PC-3 (cell line): ENCODE data around the gene TREML1. TPM values are rescaled to one million over a fixed set of nuclear protein-coding genes. Genes with fewer than 3 reads are reported as not detected.

ENCODE experiments used
- ATAC-seq: fragments of 200-7000 bp; cut with Tn5 transposase; 2 replicates; pipeline ENCODE4 v1.9.1; 2020; ENCODE audit warnings: mild to moderate bottlenecking, moderate library complexity
- BruUV-seq: library from RNA; stranded (reverse); fragments of 400-500 nt; replicated peaks from 2 replicates; lab custom pipeline; 2021; lab: Mats Ljungman, UMichigan
- CTCF ChIA-PET: fragments of 300-600 bp; sonication (Branson Sonifier 250); formaldehyde crosslinking; loops from one replicate; lab custom pipeline; 2022; ENCODE audit warnings: antibody characterized with exemption; lab: Charles Lee
- POLR2A ChIA-PET: fragments of 300-600 bp; sonication (Branson Sonifier 250); formaldehyde crosslinking; loops from one replicate; lab custom pipeline; 2022; ENCODE audit warnings: antibody characterized with exemption; ENCODE audit not compliant: unreplicated experiment; lab: Charles Lee
- DNase-seq: peaks from one replicate; pipeline ENCODE4 v3.0.0-alpha.2; 2015
- H2AFZ ChIP-seq: fragments of 300-600 bp; sonication (generic); 2 replicates; pipeline ENCODE4 v1.6.0; 2016; ENCODE audit warnings: antibody characterized with exemption, low read length
- H3F3A ChIP-seq: fragments of 300-600 bp; sonication (generic); one replicate; pipeline ENCODE4 v1.6.0; 2017; ENCODE audit warnings: antibody characterized with exemption, low read length, control low read depth, mild to moderate bottlenecking; ENCODE audit not compliant: unreplicated experiment
- H3K27ac ChIP-seq: fragments of 300-600 bp; sonication (generic); 2 replicates; pipeline ENCODE4 v1.5.1; 2016; ENCODE audit warnings: mild to moderate bottlenecking, low read length
- H3K27me3 ChIP-seq: fragments of 300-600 bp; sonication (generic); 2 replicates; pipeline ENCODE4 v1.6.1; 2016; ENCODE audit warnings: low read length, mixed read lengths
- H3K36me3 ChIP-seq: fragments of 300-600 bp; sonication (generic); 2 replicates; pipeline ENCODE4 v1.6.1; 2016; ENCODE audit warnings: low read depth, mixed run types, low read length, mixed read lengths
- H3K4me1 ChIP-seq: fragments of 300-600 bp; sonication (generic); 2 replicates; pipeline ENCODE4 v1.5.1; 2016; ENCODE audit warnings: low read length; ENCODE audit not compliant: insufficient read depth
- H3K4me2 ChIP-seq: fragments of 300-600 bp; sonication (generic); 2 replicates; pipeline ENCODE4 v1.6.0; 2016; ENCODE audit warnings: low read length
- H3K4me3 ChIP-seq: fragments of 300-600 bp; sonication (generic); 2 replicates; pipeline ENCODE4 v1.5.1; 2016; ENCODE audit warnings: mild to moderate bottlenecking, low read length, mixed read lengths
- H3K79me2 ChIP-seq: fragments of 300-600 bp; sonication (generic); 2 replicates; pipeline ENCODE4 v1.6.1; 2017; ENCODE audit warnings: low read length, mixed read lengths
- H3K9ac ChIP-seq: fragments of 300-600 bp; sonication (generic); 2 replicates; pipeline ENCODE4 v1.6.0; 2016; ENCODE audit warnings: mild to moderate bottlenecking, low read length
- H3K9me2 ChIP-seq: fragments of 300-600 bp; sonication (generic); replicated peaks from 2 replicates; pipeline ENCODE4 v1.6.1; 2016; ENCODE audit warnings: mixed run types, low read length, mixed read lengths
- H3K9me3 ChIP-seq: fragments of 300-600 bp; sonication (generic); 2 replicates; pipeline ENCODE4 v1.6.1; 2016; ENCODE audit warnings: low read length, mixed read lengths
- H4K20me1 ChIP-seq: fragments of 300-600 bp; sonication (generic); 2 replicates; pipeline ENCODE4 v1.6.1; 2016; ENCODE audit warnings: low read length, mixed read lengths
- CTCF ChIP-seq: fragments of 300-600 bp; sonication (generic); conservative IDR thresholded peaks from 2 replicates; pipeline ENCODE4 v1.5.1; 2017; ENCODE audit warnings: antibody characterized with exemption, low read depth, mild to moderate bottlenecking, low read length
- EZH2 ChIP-seq: fragments of 300-600 bp; sonication (generic); IDR thresholded peaks from one replicate; pipeline ENCODE4 v1.6.1; 2017; ENCODE audit warnings: antibody characterized with exemption, mild to moderate bottlenecking, low read length; ENCODE audit not compliant: unreplicated experiment
- EZH2phosphoT487 ChIP-seq: fragments of 300-600 bp; sonication (generic); IDR thresholded peaks from 2 replicates; pipeline ENCODE4 v1.6.1; 2018; ENCODE audit warnings: mild to moderate bottlenecking, antibody characterized with exemption, low read length, borderline replicate concordance
- intact Hi-C: fragments of 100-400 bp; cut with micrococcal nuclease; formaldehyde crosslinking; loops from 2 replicates; pipeline ENCODE4 v1.9.0; 2023
- total RNA-seq: library from RNA; depleted of rRNA; stranded (reverse); fragments of >200 nt; gene quantifications from 2 replicates; pipeline ENCODE4 v1.2.3, GENCODE V29; 2014

The TREML1 gene
- total RNA-seq, 1 experiment from 2014 or later: not detected

- ChIA-PET POLR2A (no interaction called here), CTCF (no interaction called here)
- Histone ChIP-seq H3K4me2 (no peak overlapping the region), H4K20me1 (no peaks in the 10 kb centered on the region), H3K79me2 (no peaks in the 10 kb centered on the region), H3K4me1 (no peaks in the 10 kb centered on the region), H3K27ac (no peak overlapping the region), H3K9me2 (no peaks in the 10 kb centered on the region), H3K9ac (no peak overlapping the region), H3K36me3 (no peaks in the 10 kb centered on the region), H3K9me3 (no peaks in the 10 kb centered on the region), H2AFZ (no peak overlapping the region), H3F3A (no peaks in the 10 kb centered on the region), H3K27me3 (peaks cover 65% of the 10 kb centered on the region), H3K4me3 (no peak overlapping the region)
- DNase-seq (no peak), ATAC-seq (no peak)
- no TSS peak for BruUV-seq
- intact Hi-C loops: no loop called here
- TF ChIP-seq EZH2phosphoT487 (no peak), CTCF (no peak), EZH2 (no peak)
These were observed 45.6 kb upstream of the TREML1 start for GRCh38 chr6:41199552-41200246.

GRCh38 chr6:41197234-41197633, 43.1 kb upstream of the TREML1 start:
- intact Hi-C loops: no loop called here
- no TSS peak for BruUV-seq
- H4K20me1 ChIP-seq: no peaks in the 10 kb centered on the region
- no peaks in the 10 kb centered on the region for H3K36me3 ChIP-seq
- no peak overlapping the region for H3K4me2 ChIP-seq
- H3K27ac ChIP-seq: no peak overlapping the region
- H3K9me3 ChIP-seq: no peaks in the 10 kb centered on the region
- H3K27me3 ChIP-seq: peaks cover 67% of the 10 kb centered on the region
- no peaks in the 10 kb centered on the region for H3K4me1 ChIP-seq
- H3K4me3 ChIP-seq: no peak overlapping the region
- no peak for ATAC-seq
- H3K9me2 ChIP-seq: no peaks in the 10 kb centered on the region
- DNase-seq: no peak
- H3K9ac ChIP-seq: no peak overlapping the region
- H3K79me2 ChIP-seq: no peaks in the 10 kb centered on the region
- no peaks in the 10 kb centered on the region for H3F3A ChIP-seq
- POLR2A ChIA-PET: no interaction called here
- H2AFZ ChIP-seq: no peak overlapping the region
- CTCF ChIA-PET: no interaction called here
- TF ChIP-seq EZH2phosphoT487 (no peak), EZH2 (no peak), CTCF (no peak)

GRCh38 chr6:41194386-41194785, 40.2 kb upstream of the TREML1 start:
- Histone ChIP-seq H3K27me3 (peaks cover 54% of the 10 kb centered on the region), H2AFZ (no peak overlapping the region), H3K4me1 (no peaks in the 10 kb centered on the region), H3K4me2 (no peak overlapping the region), H3K9me3 (no peaks in the 10 kb centered on the region), H3K36me3 (no peaks in the 10 kb centered on the region), H3K79me2 (no peaks in the 10 kb centered on the region), H4K20me1 (no peaks in the 10 kb centered on the region), H3K9ac (no peak overlapping the region), H3F3A (no peaks in the 10 kb centered on the region), H3K9me2 (no peaks in the 10 kb centered on the region), H3K27ac (no peak overlapping the region), H3K4me3 (no peak overlapping the region)
- POLR2A ChIA-PET: no interaction called here
- no peak for DNase-seq
- no peak for ATAC-seq
- intact Hi-C loops: no loop called here
- TF ChIP-seq CTCF: no peak
- no peak for TF ChIP-seq EZH2
- TF ChIP-seq EZH2phosphoT487: no peak
- CTCF ChIA-PET: no interaction called here
- no TSS peak for BruUV-seq
